ENCODE data around the gene FBXW7.

FBXW7 gene

GRCh38 chr4:152451496-152451895 is 84.4 kb downstream of the FBXW7 start:
- peaks cover 9% of the 10 kb centered on the region for H3K79me2 ChIP-seq (ENCODE audit: control insufficient read depth, insufficient read depth, low read length)
- H2BK15ac ChIP-seq (replicated peaks; ENCODE audit: low read depth), result no peak overlapping the region
- no peak overlapping the region for H3K23ac ChIP-seq (ENCODE audit: low read length)
- no peaks in the 10 kb centered on the region for H3K4me1 ChIP-seq (ENCODE audit: control insufficient read depth, low read depth, low read length)
- H4K5ac ChIP-seq (ENCODE audit: low read length), result no peak overlapping the region
- no CpG with 5 or more reads among the region's 3 CpGs for WGBS (ENCODE audit: extremely low coverage, insufficient coverage, low lambda C conversion rate)
- H4K8ac ChIP-seq (ENCODE audit: low read depth, low read length), result no peak overlapping the region
- no peak for DNase-seq
- H2BK120ac ChIP-seq (ENCODE audit: low read depth, low read length), result no peak overlapping the region
- no peak overlapping the region for H3K9ac ChIP-seq (ENCODE audit: low read length)
- H3K56ac ChIP-seq (ENCODE audit: low read length), result no peak overlapping the region
- no peak overlapping the region for H3K4me2 ChIP-seq (ENCODE audit: low read length)
- H3K27ac ChIP-seq (ENCODE audit: low read depth, low read length), result no peak overlapping the region
- no peak overlapping the region for H2BK5ac ChIP-seq (ENCODE audit: low read length)
- H3K4ac ChIP-seq (ENCODE audit: low read depth, low read length), result no peak overlapping the region
- no peak overlapping the region for H3K4me3 ChIP-seq (ENCODE audit: low read length)
- no peaks in the 10 kb centered on the region for H3K36me3 ChIP-seq (ENCODE audit: control insufficient read depth, insufficient read depth, low read length)
- H2AK5ac ChIP-seq (ENCODE audit: low read length), result no peak overlapping the region
- no peaks in the 10 kb centered on the region for H3K27me3 ChIP-seq (ENCODE audit: insufficient read depth, low read length, poor library complexity)
- no peak overlapping the region for H3K18ac ChIP-seq (ENCODE audit: low read length)
- H3K79me1 ChIP-seq (ENCODE audit: low read length), result peaks cover 5% of the 10 kb centered on the region

- Histone ChIP-seq H3K79me1 (ENCODE audit: low read length) (peaks cover 8% of the 10 kb centered on the region), H2BK15ac (replicated peaks; ENCODE audit: low read depth) (no peak overlapping the region), H3K27ac (ENCODE audit: low read depth, low read length) (no peak overlapping the region), H4K5ac (ENCODE audit: low read length) (no peak overlapping the region), H3K18ac (ENCODE audit: low read length) (no peak overlapping the region), H2AK5ac (ENCODE audit: low read length) (no peak overlapping the region), H3K27me3 (ENCODE audit: insufficient read depth, low read length, poor library complexity) (no peaks in the 10 kb centered on the region), H3K79me2 (ENCODE audit: control insufficient read depth, insufficient read depth, low read length) (peaks cover 2% of the 10 kb centered on the region), H3K36me3 (ENCODE audit: control insufficient read depth, insufficient read depth, low read length) (no peaks in the 10 kb centered on the region), H3K56ac (ENCODE audit: low read length) (no peak overlapping the region), H3K4me1 (ENCODE audit: control insufficient read depth, low read depth, low read length) (no peaks in the 10 kb centered on the region), H3K23ac (ENCODE audit: low read length) (no peak overlapping the region), H2BK5ac (ENCODE audit: low read length) (no peak overlapping the region), H3K4ac (ENCODE audit: low read depth, low read length) (no peak overlapping the region), H3K4me3 (ENCODE audit: low read length) (no peak overlapping the region), H4K8ac (ENCODE audit: low read depth, low read length) (no peak overlapping the region), H2BK120ac (ENCODE audit: low read depth, low read length) (no peak overlapping the region), H3K4me2 (ENCODE audit: low read length) (no peak overlapping the region), H3K9ac (ENCODE audit: low read length) (no peak overlapping the region)
- DNase-seq, result no peak
- WGBS (ENCODE audit: extremely low coverage, insufficient coverage, low lambda C conversion rate), result no CpG with 5 or more reads among the region's 3 CpGs
Observed at GRCh38 chr4:152448854-152449253, 87.0 kb downstream of the FBXW7 start.

GRCh38 chr4:152448038-152448707 is 87.7 kb downstream of the FBXW7 start:
- H3K4me2 ChIP-seq (ENCODE audit: low read length), result no peak overlapping the region
- no peak overlapping the region for H3K23ac ChIP-seq (ENCODE audit: low read length)
- H3K18ac ChIP-seq (ENCODE audit: low read length), result no peak overlapping the region
- no peaks in the 10 kb centered on the region for H3K4me1 ChIP-seq (ENCODE audit: control insufficient read depth, low read depth, low read length)
- H2BK5ac ChIP-seq (ENCODE audit: low read length), result no peak overlapping the region
- no peak overlapping the region for H3K4ac ChIP-seq (ENCODE audit: low read depth, low read length)
- H3K36me3 ChIP-seq (ENCODE audit: control insufficient read depth, insufficient read depth, low read length), result no peaks in the 10 kb centered on the region
- no peak overlapping the region for H3K27ac ChIP-seq (ENCODE audit: low read depth, low read length)
- H3K79me2 ChIP-seq (ENCODE audit: control insufficient read depth, insufficient read depth, low read length), result peaks cover under 1% of the 10 kb centered on the region
- no peak overlapping the region for H4K5ac ChIP-seq (ENCODE audit: low read length)
- H3K4me3 ChIP-seq (ENCODE audit: low read length), result no peak overlapping the region
- H4K8ac ChIP-seq (ENCODE audit: low read depth, low read length), result no peak overlapping the region
- H3K27me3 ChIP-seq (ENCODE audit: insufficient read depth, low read length, poor library complexity), result no peaks in the 10 kb centered on the region
- no peak overlapping the region for H3K56ac ChIP-seq (ENCODE audit: low read length)
- H2BK15ac ChIP-seq (replicated peaks; ENCODE audit: low read depth), result no peak overlapping the region
- no peak overlapping the region for H2AK5ac ChIP-seq (ENCODE audit: low read length)
- H3K79me1 ChIP-seq (ENCODE audit: low read length), result peaks cover 6% of the 10 kb centered on the region
- H2BK120ac ChIP-seq (ENCODE audit: low read depth, low read length), result no peak overlapping the region
- WGBS (ENCODE audit: extremely low coverage, insufficient coverage, low lambda C conversion rate), result no CpG with 5 or more reads among the region's 6 CpGs
- no peak overlapping the region for H3K9ac ChIP-seq (ENCODE audit: low read length)
- no peak for DNase-seq

DNA sequence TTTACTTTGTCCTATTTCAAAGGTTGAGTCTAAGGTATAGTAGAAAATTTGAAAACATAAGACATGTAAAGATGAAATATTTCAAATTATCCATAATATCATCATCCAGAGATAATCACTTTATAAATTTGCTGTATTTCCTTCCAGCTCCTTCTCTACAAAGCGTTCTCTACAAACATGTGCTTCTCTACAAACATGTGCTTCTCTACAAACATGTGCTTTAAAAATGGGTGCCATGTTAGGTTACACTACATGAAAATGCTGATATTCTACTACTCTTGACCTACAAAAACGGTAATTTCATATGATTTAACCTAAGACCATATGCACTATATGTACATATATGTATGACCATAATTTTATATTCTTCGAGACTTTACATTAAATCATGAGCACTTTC is 92.0 kb downstream of the FBXW7 start:
- H3K18ac ChIP-seq (ENCODE audit: low read length), result no peak overlapping the region
- H2BK15ac ChIP-seq (replicated peaks; ENCODE audit: low read depth), result no peak overlapping the region
- WGBS (ENCODE audit: extremely low coverage, insufficient coverage, low lambda C conversion rate), result no CpG with 5 or more reads among the region's 3 CpGs
- H3K56ac ChIP-seq (ENCODE audit: low read length), result no peak overlapping the region
- H3K9ac ChIP-seq (ENCODE audit: low read length), result no peak overlapping the region
- H3K4me2 ChIP-seq (ENCODE audit: low read length), result no peak overlapping the region
- H2BK120ac ChIP-seq (ENCODE audit: low read depth, low read length), result no peak overlapping the region
- H3K27me3 ChIP-seq (ENCODE audit: insufficient read depth, low read length, poor library complexity), result no peaks in the 10 kb centered on the region
- no peak overlapping the region for H4K5ac ChIP-seq (ENCODE audit: low read length)
- H3K23ac ChIP-seq (ENCODE audit: low read length), result no peak overlapping the region
- H3K4me1 ChIP-seq (ENCODE audit: control insufficient read depth, low read depth, low read length), result no peaks in the 10 kb centered on the region
- H2AK5ac ChIP-seq (ENCODE audit: low read length), result no peak overlapping the region
- peaks cover 8% of the 10 kb centered on the region for H3K79me1 ChIP-seq (ENCODE audit: low read length)
- no peak overlapping the region for H3K4me3 ChIP-seq (ENCODE audit: low read length)
- no peak overlapping the region for H3K27ac ChIP-seq (ENCODE audit: low read depth, low read length)
- H3K36me3 ChIP-seq (ENCODE audit: control insufficient read depth, insufficient read depth, low read length), result no peaks in the 10 kb centered on the region
- H3K79me2 ChIP-seq (ENCODE audit: control insufficient read depth, insufficient read depth, low read length), result peaks cover 2% of the 10 kb centered on the region
- no peak overlapping the region for H2BK5ac ChIP-seq (ENCODE audit: low read length)
- H4K8ac ChIP-seq (ENCODE audit: low read depth, low read length), result no peak overlapping the region
- no peak for DNase-seq
- no peak overlapping the region for H3K4ac ChIP-seq (ENCODE audit: low read depth, low read length)

DNA sequence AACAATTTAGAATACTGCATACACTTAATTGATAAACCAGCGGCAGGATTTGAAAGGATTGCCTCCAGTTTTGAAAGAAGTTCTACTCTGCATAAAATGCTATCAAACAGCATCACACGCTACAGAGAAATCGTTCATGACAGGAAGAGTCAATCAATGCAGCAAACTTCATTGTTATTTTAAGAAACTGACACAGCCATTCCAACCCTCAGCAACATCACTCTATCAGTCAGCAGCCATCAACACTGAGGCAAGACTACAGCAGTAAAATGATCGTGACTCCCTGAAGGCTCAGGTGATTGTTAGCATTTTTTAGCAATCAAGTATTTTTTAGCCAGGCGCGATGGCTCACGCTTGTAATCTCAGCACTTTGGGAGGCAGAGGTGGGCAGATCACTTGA is 98.3 kb downstream of the FBXW7 start:
- Histone ChIP-seq H3K4me3 (ENCODE audit: low read length) (no peak overlapping the region), H3K18ac (ENCODE audit: low read length) (no peak overlapping the region), H3K9ac (ENCODE audit: low read length) (no peak overlapping the region), H2BK5ac (ENCODE audit: low read length) (no peak overlapping the region), H3K79me1 (ENCODE audit: low read length) (peaks cover 4% of the 10 kb centered on the region), H3K79me2 (ENCODE audit: control insufficient read depth, insufficient read depth, low read length) (peaks cover 11% of the 10 kb centered on the region), H3K4me2 (ENCODE audit: low read length) (no peak overlapping the region), H3K4ac (ENCODE audit: low read depth, low read length) (no peak overlapping the region), H2BK15ac (replicated peaks; ENCODE audit: low read depth) (no peak overlapping the region), H3K23ac (ENCODE audit: low read length) (no peak overlapping the region), H2BK120ac (ENCODE audit: low read depth, low read length) (no peak overlapping the region), H3K4me1 (ENCODE audit: control insufficient read depth, low read depth, low read length) (no peaks in the 10 kb centered on the region), H2AK5ac (ENCODE audit: low read length) (no peak overlapping the region), H4K8ac (ENCODE audit: low read depth, low read length) (no peak overlapping the region), H3K56ac (ENCODE audit: low read length) (no peak overlapping the region), H4K5ac (ENCODE audit: low read length) (no peak overlapping the region), H3K27me3 (ENCODE audit: insufficient read depth, low read length, poor library complexity) (no peaks in the 10 kb centered on the region), H3K27ac (ENCODE audit: low read depth, low read length) (no peak overlapping the region), H3K36me3 (ENCODE audit: control insufficient read depth, insufficient read depth, low read length) (no peaks in the 10 kb centered on the region)
- no CpG with 5 or more reads among the region's 7 CpGs for WGBS (ENCODE audit: extremely low coverage, insufficient coverage, low lambda C conversion rate)
- no peak for DNase-seq

GRCh38 chr4:152436384-152436783 is 99.5 kb downstream of the FBXW7 start:
- H3K4me1 ChIP-seq (ENCODE audit: control insufficient read depth, low read depth, low read length), result no peaks in the 10 kb centered on the region
- no peak overlapping the region for H4K8ac ChIP-seq (ENCODE audit: low read depth, low read length)
- no peak overlapping the region for H3K9ac ChIP-seq (ENCODE audit: low read length)
- peaks cover 4% of the 10 kb centered on the region for H3K79me1 ChIP-seq (ENCODE audit: low read length)
- H3K79me2 ChIP-seq (ENCODE audit: control insufficient read depth, insufficient read depth, low read length), result peaks cover 11% of the 10 kb centered on the region
- H2BK120ac ChIP-seq (ENCODE audit: low read depth, low read length), result no peak overlapping the region
- no peak overlapping the region for H3K18ac ChIP-seq (ENCODE audit: low read length)
- H3K27me3 ChIP-seq (ENCODE audit: insufficient read depth, low read length, poor library complexity), result no peaks in the 10 kb centered on the region
- no peak overlapping the region for H3K23ac ChIP-seq (ENCODE audit: low read length)
- no peak overlapping the region for H3K4me3 ChIP-seq (ENCODE audit: low read length)
- no peaks in the 10 kb centered on the region for H3K36me3 ChIP-seq (ENCODE audit: control insufficient read depth, insufficient read depth, low read length)
- H3K4ac ChIP-seq (ENCODE audit: low read depth, low read length), result no peak overlapping the region
- no peak overlapping the region for H2BK15ac ChIP-seq (replicated peaks; ENCODE audit: low read depth)
- no peak overlapping the region for H4K5ac ChIP-seq (ENCODE audit: low read length)
- H2AK5ac ChIP-seq (ENCODE audit: low read length), result no peak overlapping the region
- no peak overlapping the region for H3K56ac ChIP-seq (ENCODE audit: low read length)
- no CpG with 5 or more reads among the region's 2 CpGs for WGBS (ENCODE audit: extremely low coverage, insufficient coverage, low lambda C conversion rate)
- peak; percentile 52 for DNase-seq
- H3K27ac ChIP-seq (ENCODE audit: low read depth, low read length), result no peak overlapping the region
- no peak overlapping the region for H3K4me2 ChIP-seq (ENCODE audit: low read length)
- H2BK5ac ChIP-seq (ENCODE audit: low read length), result no peak overlapping the region
